Muscle layer of duodenum (tissue), 2 donors: ENCODE measurements around the gene OTUD4.
A peak's percentile ranks its signal among the peaks of the same experiment; 100 is the strongest.

ENCODE experiments used
- H3K27ac ChIP-seq: one replicate; pipeline ENCODE4 v1.7.0; 2013; ENCODE audit warnings: mild to moderate bottlenecking, low read length
- H3K27me3 ChIP-seq: one replicate; pipeline ENCODE4 v1.7.0; 2013; ENCODE audit warnings: low read depth, mild to moderate bottlenecking, control low read depth, low read length
- H3K36me3 ChIP-seq, 2 donors: one replicate each; pipeline ENCODE4 v1.7.0; 2013; ENCODE audit warnings: low read length in 2 of 2, control low read depth in 1 of 2, mild to moderate bottlenecking in 1 of 2; ENCODE audit not compliant: insufficient read depth in 2 of 2, control insufficient read depth in 1 of 2
- H3K4me1 ChIP-seq, 2 donors: one replicate each; pipeline ENCODE4 v1.7.0; 2013; ENCODE audit warnings: low read length in 2 of 2, mild to moderate bottlenecking in 2 of 2, control low read depth in 1 of 2, moderate library complexity in 1 of 2; ENCODE audit not compliant: insufficient read depth in 2 of 2, control insufficient read depth in 1 of 2
- H3K4me3 ChIP-seq, 2 donors: one replicate each; pipeline ENCODE4 v1.7.0; 2013; ENCODE audit warnings: low read length in 2 of 2, low read depth in 1 of 2, mild to moderate bottlenecking in 1 of 2
- H3K9me3 ChIP-seq, 2 donors: one replicate each; pipeline ENCODE4 v1.7.0; 2013; ENCODE audit warnings: low read length in 2 of 2, control low read depth in 1 of 2, mild to moderate bottlenecking in 1 of 2; ENCODE audit not compliant: control insufficient read depth in 1 of 2
- donor health status: healthy.

The OTUD4 gene

DNA sequence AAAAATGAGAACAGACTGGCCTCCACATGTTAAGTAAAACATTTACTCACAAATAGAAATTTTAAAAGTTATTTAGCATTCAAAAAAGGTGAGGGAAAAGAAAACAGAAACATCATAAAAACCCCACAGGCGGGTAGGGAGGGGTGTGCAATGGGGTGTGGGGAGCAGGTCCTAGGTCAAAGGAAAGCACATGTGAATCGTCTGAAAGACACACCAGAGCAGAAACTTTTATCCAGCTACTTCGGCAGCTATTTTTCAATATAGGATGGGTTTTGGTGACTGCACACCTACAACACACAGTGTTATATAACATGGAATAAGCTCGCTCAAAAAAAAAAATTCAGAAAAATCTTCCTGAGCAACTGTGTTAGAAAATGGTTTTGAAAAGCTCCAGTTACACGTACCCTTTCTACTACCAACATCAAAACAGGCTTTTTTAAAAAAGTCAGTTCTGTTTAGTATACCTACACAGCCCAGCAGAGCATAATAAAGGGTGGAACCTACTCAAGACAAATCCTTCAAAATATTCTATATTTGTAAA, 1.6 kb downstream of the OTUD4 start:
- Histone ChIP-seq H3K27me3 (no peaks in the 10 kb centered on the region), H3K9me3 (no peaks in the 10 kb centered on the region), H3K27ac (peak overlapping the region; percentile 95), H3K4me3 (peak overlapping the region; percentile 72 to 79), H3K36me3 (peaks cover 0 to 3% of the 10 kb centered on the region in 2 donors), H3K4me1 (peaks cover 15 to 17% of the 10 kb centered on the region in 2 donors)

DNA sequence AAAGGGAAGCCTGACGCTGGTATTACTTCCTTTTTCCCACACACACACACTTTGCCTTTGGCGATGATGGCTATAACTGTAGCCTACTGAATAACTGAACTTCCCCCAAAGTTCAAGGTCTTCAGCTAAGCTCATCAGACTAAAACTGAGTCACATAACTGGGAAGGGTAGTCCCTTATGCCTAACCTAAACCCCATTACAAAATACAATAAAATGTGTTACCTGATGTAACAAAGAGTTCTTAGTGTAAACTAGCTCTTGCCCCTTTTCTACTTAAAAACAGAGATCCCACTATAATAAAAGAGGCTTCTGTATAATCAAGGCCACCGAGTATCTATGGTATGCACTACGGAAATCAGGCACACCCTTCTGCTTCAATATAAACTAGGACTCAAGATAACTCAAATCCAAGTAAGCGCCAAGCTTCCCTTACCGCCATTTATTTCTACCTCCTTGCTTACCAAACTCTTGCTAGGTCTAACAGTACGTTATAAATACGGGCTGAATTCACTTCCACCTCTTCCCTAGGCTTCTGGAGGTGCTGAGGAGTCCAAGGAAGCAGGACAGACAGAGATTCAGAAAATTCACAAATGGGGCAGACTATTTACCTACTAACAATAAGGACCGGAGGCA, 2.4 kb downstream of the OTUD4 start:
- H3K4me3 ChIP-seq: peak overlapping the region; percentile 72 to 79
- H3K36me3 ChIP-seq: peaks cover 0 to 3% of the 10 kb centered on the region in 2 donors
- peaks cover 15 to 18% of the 10 kb centered on the region in 2 donors for H3K4me1 ChIP-seq
- no peaks in the 10 kb centered on the region for H3K9me3 ChIP-seq
- no peaks in the 10 kb centered on the region for H3K27me3 ChIP-seq
- peak overlapping the region; percentile 95 for H3K27ac ChIP-seq

- H3K27me3 ChIP-seq: no peaks in the 10 kb centered on the region
- peaks cover 0 to 3% of the 10 kb centered on the region in 2 donors for H3K36me3 ChIP-seq
- H3K4me3 ChIP-seq: peak overlapping the region; percentile 72 to 79
- peaks cover 15 to 22% of the 10 kb centered on the region in 2 donors for H3K4me1 ChIP-seq
- H3K27ac ChIP-seq: peak overlapping the region; percentile 95
- H3K9me3 ChIP-seq: no peaks in the 10 kb centered on the region
These were observed 2.9 kb downstream of the OTUD4 start for GRCh38 chr4:145177511-145177905.

GRCh38 chr4:145176641-145177432, 3.6 kb downstream of the OTUD4 start:
- Histone ChIP-seq H3K36me3 (peaks cover 2 to 3% of the 10 kb centered on the region in 2 donors), H3K4me1 (peaks cover 15 to 22% of the 10 kb centered on the region in 2 donors), H3K27me3 (no peaks in the 10 kb centered on the region), H3K9me3 (no peaks in the 10 kb centered on the region), H3K4me3 (peak overlapping the region; percentile 72 to 79), H3K27ac (peak overlapping the region; percentile 95)

DNA sequence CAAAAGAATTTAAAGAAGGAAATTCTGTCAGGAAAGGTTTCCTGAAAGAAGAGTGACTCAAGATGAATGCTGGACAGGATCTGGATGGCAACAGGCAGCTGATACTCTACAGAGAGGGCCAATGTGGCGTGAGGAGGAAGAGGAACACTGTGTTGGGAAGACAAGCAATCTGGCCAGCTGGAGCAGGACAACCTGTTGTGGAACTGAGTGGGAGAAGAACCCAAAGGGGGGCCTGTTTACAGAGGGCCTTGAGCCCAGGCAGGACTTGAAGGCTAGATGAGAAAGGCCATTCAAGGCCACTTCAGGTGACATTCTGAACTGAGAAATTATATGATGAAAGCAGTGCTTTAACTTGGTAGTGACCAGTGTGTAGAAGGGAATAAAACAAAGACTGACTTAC, 8.5 kb downstream of the OTUD4 start:
- no peaks in the 10 kb centered on the region for H3K9me3 ChIP-seq
- peaks cover 4 to 14% of the 10 kb centered on the region in 2 donors for H3K4me1 ChIP-seq
- no peaks in the 10 kb centered on the region for H3K27me3 ChIP-seq
- H3K4me3 ChIP-seq: no peak overlapping the region
- peaks cover 13 to 19% of the 10 kb centered on the region in 2 donors for H3K36me3 ChIP-seq
- no peak overlapping the region for H3K27ac ChIP-seq

DNA sequence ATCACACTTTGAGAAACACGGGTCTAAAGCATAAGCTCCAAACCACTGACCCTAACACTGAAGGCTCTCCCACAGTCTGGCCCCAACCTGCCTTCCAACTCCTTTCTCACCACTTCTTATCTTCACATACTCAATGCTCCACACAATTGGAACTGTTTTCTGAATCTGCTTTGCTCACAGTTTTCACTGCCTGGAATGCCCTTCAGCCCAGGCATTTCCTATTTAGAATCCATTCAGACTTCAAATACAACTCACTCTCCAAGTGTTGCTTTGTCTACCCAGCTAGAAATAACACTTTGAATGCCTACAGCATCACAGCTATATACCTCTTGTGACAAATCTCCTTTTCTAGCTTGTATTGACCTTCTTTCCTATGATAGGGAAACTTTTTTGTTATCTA, 10.2 kb downstream of the OTUD4 start:
- Histone ChIP-seq H3K9me3 (no peaks in the 10 kb centered on the region), H3K27me3 (no peaks in the 10 kb centered on the region), H3K36me3 (peaks cover 13 to 19% of the 10 kb centered on the region in 2 donors), H3K27ac (no peak overlapping the region), H3K4me3 (no peak overlapping the region), H3K4me1 (peaks cover 0 to 5% of the 10 kb centered on the region in 2 donors)

DNA sequence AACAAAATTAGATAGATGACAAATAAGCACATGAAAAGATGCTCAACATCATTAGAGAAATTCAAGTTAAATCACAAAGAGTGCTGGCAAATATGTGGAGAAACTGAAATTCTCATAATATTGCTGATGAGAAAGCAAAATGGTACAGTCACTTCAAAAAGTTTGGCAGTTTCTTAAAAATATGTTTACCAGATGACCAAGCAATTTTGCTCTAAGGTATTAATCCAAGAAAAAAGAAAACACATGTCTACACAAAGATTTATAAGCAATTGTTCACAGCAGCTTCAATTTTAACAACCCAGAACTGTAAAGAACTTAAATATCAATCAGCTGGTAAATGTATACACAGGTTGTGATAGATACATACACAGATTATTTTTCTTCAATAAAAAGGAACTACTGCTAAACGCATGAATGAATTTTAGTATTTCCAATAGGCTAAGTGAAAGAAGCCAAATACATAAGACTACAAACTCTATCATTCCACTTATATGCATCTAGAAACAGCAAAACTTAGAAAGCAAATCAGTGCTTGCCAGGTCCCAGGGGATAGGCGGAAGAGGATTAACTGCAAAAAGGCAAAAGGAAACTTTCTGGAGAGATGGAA, 11.7 kb downstream of the OTUD4 start:
- no peak overlapping the region for H3K4me3 ChIP-seq
- peaks cover 0 to 5% of the 10 kb centered on the region in 2 donors for H3K4me1 ChIP-seq
- H3K27me3 ChIP-seq: no peaks in the 10 kb centered on the region
- H3K9me3 ChIP-seq: no peaks in the 10 kb centered on the region
- H3K27ac ChIP-seq: no peak overlapping the region
- H3K36me3 ChIP-seq: peaks cover 13 to 16% of the 10 kb centered on the region in 2 donors

DNA sequence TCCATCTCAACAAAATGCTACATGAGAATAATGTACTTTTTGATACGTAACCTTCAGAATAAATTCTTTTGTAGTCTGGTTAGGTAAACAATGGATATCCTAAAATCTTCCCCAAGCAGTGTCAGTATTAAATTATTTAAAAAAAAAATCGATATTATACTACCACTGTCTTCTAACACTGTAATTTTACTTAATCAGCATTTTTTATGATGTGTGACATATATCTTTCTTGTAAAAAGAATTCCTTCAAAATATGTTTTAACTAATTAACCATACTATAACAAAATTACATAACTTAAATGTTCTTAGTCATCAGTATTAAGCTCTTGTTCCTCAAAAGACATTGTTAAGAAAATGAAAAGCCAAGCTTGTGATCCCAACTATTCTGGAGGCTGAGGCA, 12.5 kb downstream of the OTUD4 start:
- Histone ChIP-seq H3K4me1 (peaks cover 0 to 3% of the 10 kb centered on the region in 2 donors), H3K27ac (no peak overlapping the region), H3K36me3 (peaks cover 13 to 16% of the 10 kb centered on the region in 2 donors), H3K4me3 (no peak overlapping the region), H3K9me3 (no peaks in the 10 kb centered on the region), H3K27me3 (no peaks in the 10 kb centered on the region)

GRCh38 chr4:145161549-145161948, 18.8 kb downstream of the OTUD4 start:
- peaks cover 35 to 36% of the 10 kb centered on the region in 2 donors for H3K36me3 ChIP-seq
- no peaks in the 10 kb centered on the region for H3K9me3 ChIP-seq
- no peak overlapping the region for H3K27ac ChIP-seq
- no peaks in the 10 kb centered on the region for H3K27me3 ChIP-seq
- no peak overlapping the region for H3K4me3 ChIP-seq
- H3K4me1 ChIP-seq: no peaks in the 10 kb centered on the region

DNA sequence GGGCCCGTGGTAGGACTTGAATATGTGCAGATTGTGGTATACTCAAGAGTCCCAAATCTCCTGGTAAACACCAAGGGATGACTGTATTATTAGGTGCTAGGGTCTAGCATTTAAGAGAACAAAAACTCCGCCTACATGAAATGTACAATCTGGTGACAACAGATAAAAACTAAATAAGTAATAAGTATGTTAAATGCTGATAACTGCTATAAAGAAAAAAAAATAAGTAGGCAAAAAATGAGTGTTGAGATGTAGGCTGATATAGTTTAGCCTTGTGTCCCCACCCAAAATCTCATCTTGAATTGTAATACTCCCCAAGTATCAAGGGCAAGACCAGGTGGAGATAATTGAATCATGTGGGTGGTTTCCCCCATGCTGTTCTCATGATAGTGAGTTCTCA, 23.4 kb downstream of the OTUD4 start:
- Histone ChIP-seq H3K4me1 (peaks cover 0 to 3% of the 10 kb centered on the region in 2 donors), H3K27ac (no peak overlapping the region), H3K4me3 (no peak overlapping the region), H3K36me3 (peaks cover 35 to 57% of the 10 kb centered on the region in 2 donors), H3K9me3 (no peaks in the 10 kb centered on the region), H3K27me3 (no peaks in the 10 kb centered on the region)

GRCh38 chr4:145155268-145155870, 25.0 kb downstream of the OTUD4 start:
- H3K36me3 ChIP-seq: peaks cover 30 to 49% of the 10 kb centered on the region in 2 donors
- H3K27me3 ChIP-seq: no peaks in the 10 kb centered on the region
- H3K9me3 ChIP-seq: no peaks in the 10 kb centered on the region
- H3K4me1 ChIP-seq: peaks cover 0 to 3% of the 10 kb centered on the region in 2 donors
- no peak overlapping the region for H3K4me3 ChIP-seq
- H3K27ac ChIP-seq: no peak overlapping the region
